Karpas-422 (cell line): ENCODE results near the gene PLEKHN1. TPM values are rescaled to one million over a fixed set of nuclear protein-coding genes. Genes with fewer than 3 reads are reported as not detected.
"Not testable (repeated sequence)": the region's sequence is repeated elsewhere in the genome, so short reads cannot be mapped to it uniquely, and the experiment has no call there.

Source experiments
- DNase-seq: peaks from one replicate; pipeline ENCODE4 v3.0.0-alpha.2; 2015
- H2AFZ ChIP-seq: fragments of 200-600 bp; sonication (generic); 2 replicates; pipeline ENCODE4 v1.6.1; 2014; ENCODE audit warnings: antibody characterized with exemption, low read length, mixed read lengths
- H3K27ac ChIP-seq: fragments of 200-600 bp; sonication (generic); 2 replicates; pipeline ENCODE4 v1.5.1; 2014; ENCODE audit warnings: mild to moderate bottlenecking, low read length, moderate library complexity
- H3K27me3 ChIP-seq: fragments of 200-600 bp; sonication (generic); 2 replicates; pipeline ENCODE4 v1.6.1; 2014; ENCODE audit warnings: low read length, mixed read lengths
- H3K36me3 ChIP-seq: fragments of 200-600 bp; sonication (generic); 2 replicates; pipeline ENCODE4 v1.6.1; 2014; ENCODE audit warnings: low read length, mixed read lengths; ENCODE audit not compliant: insufficient read depth
- H3K4me1 ChIP-seq: fragments of 200-600 bp; sonication (generic); 2 replicates; pipeline ENCODE4 v1.6.1; 2014; ENCODE audit warnings: mild to moderate bottlenecking, low read length, mixed read lengths
- H3K4me2 ChIP-seq: fragments of 200-600 bp; sonication (generic); 2 replicates; pipeline ENCODE4 v1.6.1; 2014; ENCODE audit warnings: low read length, low read depth, mild to moderate bottlenecking; ENCODE audit not compliant: poor library complexity, severe bottlenecking
- H3K4me3 ChIP-seq: fragments of 200-600 bp; sonication (generic); 2 replicates; pipeline ENCODE4 v1.5.1; 2014; ENCODE audit warnings: mild to moderate bottlenecking, antibody characterized with exemption, low read length, mixed read lengths
- H3K79me2 ChIP-seq: fragments of 200-600 bp; sonication (generic); 2 replicates; pipeline ENCODE4 v1.6.1; 2014; ENCODE audit warnings: mild to moderate bottlenecking, low read length, mixed read lengths
- H3K9ac ChIP-seq: fragments of 200-600 bp; sonication (generic); 2 replicates; pipeline ENCODE4 v1.6.0; 2014; ENCODE audit warnings: low read length
- H3K9me2 ChIP-seq: fragments of 200-600 bp; sonication (generic), shearing (Covaris generic); replicated peaks from 2 replicates; pipeline ENCODE4 v1.6.0; 2014; ENCODE audit warnings: mild to moderate bottlenecking, low read length, moderate library complexity; ENCODE audit not compliant: insufficient read depth
- H3K9me3 ChIP-seq: fragments of 300-700, 200-600 bp; sonication (generic); 2 replicates; pipeline ENCODE4 v1.6.1; 2014; ENCODE audit warnings: low read length, mixed read lengths
- H4K20me1 ChIP-seq: fragments of 200-600 bp; sonication (generic); 2 replicates; pipeline ENCODE4 v1.6.1; 2014; ENCODE audit warnings: mild to moderate bottlenecking, antibody characterized with exemption, low read length, low read depth; ENCODE audit not compliant: insufficient read depth
- total RNA-seq: library from RNA; depleted of rRNA; stranded (reverse); fragments of >200 nt; shearing (Covaris generic); gene quantifications from 2 replicates; pipeline ENCODE4 v1.2.3, GENCODE V29; 2014; ENCODE audit warnings: low replicate concordance

The PLEKHN1 gene
- total RNA-seq, 1 experiment from 2014 or later, result not detected

- not testable (repeated sequence) for DNase-seq, H3K36me3 ChIP-seq, H3K9ac ChIP-seq, H4K20me1 ChIP-seq, H3K9me3 ChIP-seq, H2AFZ ChIP-seq, H3K27me3 ChIP-seq, H3K4me2 ChIP-seq, H3K9me2 ChIP-seq, H3K79me2 ChIP-seq, H3K27ac ChIP-seq, H3K4me3 ChIP-seq
- peaks cover 31% of the 10 kb centered on the region for H3K4me1 ChIP-seq
Measured at GRCh38 chr1:1017397-1018320, 51.4 kb downstream of the PLEKHN1 start.

- H3K4me2 ChIP-seq, H3K36me3 ChIP-seq, H3K9me3 ChIP-seq, DNase-seq, H3K27ac ChIP-seq, H3K9me2 ChIP-seq, H3K9ac ChIP-seq, H3K4me3 ChIP-seq, H3K27me3 ChIP-seq, H4K20me1 ChIP-seq, H2AFZ ChIP-seq, H3K79me2 ChIP-seq: not testable (repeated sequence)
- H3K4me1 ChIP-seq, result peaks cover 26% of the 10 kb centered on the region
Measured at GRCh38 chr1:1018321-1018685, 52.0 kb downstream of the PLEKHN1 start.

- no peaks in the 10 kb centered on the region for H3K9me2 ChIP-seq
- no peaks in the 10 kb centered on the region for H3K27me3 ChIP-seq
- peak; percentile 93 for DNase-seq
- H3K4me2 ChIP-seq, result peak overlapping the region; percentile 23
- peaks cover 16% of the 10 kb centered on the region; the same call in 1 of the 2 replicates for H4K20me1 ChIP-seq
- H2AFZ ChIP-seq, result no peak overlapping the region
- H3K9me3 ChIP-seq, result no peaks in the 10 kb centered on the region
- H3K9ac ChIP-seq, result peak overlapping the region; percentile 39; the same call in 1 of the 2 replicates
- H3K27ac ChIP-seq, result no peak overlapping the region
- H3K4me3 ChIP-seq, result peak overlapping the region; percentile 51; the same call in 1 of the 2 replicates
- H3K79me2 ChIP-seq, result no peaks in the 10 kb centered on the region
- peaks cover 16% of the 10 kb centered on the region for H3K4me1 ChIP-seq
- H3K36me3 ChIP-seq, result no peaks in the 10 kb centered on the region
Measured at GRCh38 chr1:1019122-1019999, 53.1 kb downstream of the PLEKHN1 start.

GRCh38 chr1:1020000-1020404, 53.7 kb downstream of the PLEKHN1 start, which contains the start of gene AGRN:
Gene AGRN (plus strand): TSS chr1:1020120. CDS start chr1:1020173, 53 bp downstream.
- DNase-seq, result peak; percentile 67
- no peak within 1 kb of the TSS for H2AFZ ChIP-seq

GRCh38 chr1:1020415-1021009, 54.2 kb downstream of the PLEKHN1 start:
- H3K36me3 ChIP-seq, result no peaks in the 10 kb centered on the region
- no peaks in the 10 kb centered on the region for H3K27me3 ChIP-seq
- no peak overlapping the region for H3K27ac ChIP-seq
- H3K4me3 ChIP-seq, result peak overlapping the region; percentile 67
- no peak overlapping the region for H2AFZ ChIP-seq
- no peaks in the 10 kb centered on the region for H3K9me3 ChIP-seq
- no peaks in the 10 kb centered on the region for H3K9me2 ChIP-seq
- H3K4me1 ChIP-seq, result peaks cover 11% of the 10 kb centered on the region
- H3K79me2 ChIP-seq, result no peaks in the 10 kb centered on the region
- peak overlapping the region; percentile 79 for H3K4me2 ChIP-seq
- peaks cover 16% of the 10 kb centered on the region; the same call in 1 of the 2 replicates for H4K20me1 ChIP-seq
- no peak for DNase-seq
- peak overlapping the region; percentile 61 for H3K9ac ChIP-seq

More at GRCh38 chr1:1020000-1020404, 53.7 kb downstream of the PLEKHN1 start, which contains the start of gene AGRN:
- H4K20me1 ChIP-seq, result peaks cover 16% of the 10 kb centered on the region; the same call in 1 of the 2 replicates
- no peaks in the 10 kb centered on the region for H3K27me3 ChIP-seq
- no peaks in the 10 kb centered on the region for H3K9me3 ChIP-seq
- no peaks in the 10 kb centered on the region for H3K9me2 ChIP-seq
- no peaks in the 10 kb centered on the region for H3K36me3 ChIP-seq
- H3K27ac ChIP-seq, result no peak within 1 kb of the TSS
- peak within 1 kb of the TSS; percentile 67 for H3K4me3 ChIP-seq
- peak within 1 kb of the TSS; percentile 61 for H3K9ac ChIP-seq
- H3K4me2 ChIP-seq, result peak within 1 kb of the TSS; percentile 79
- H3K4me1 ChIP-seq, result peaks cover 11% of the 10 kb centered on the region
- no peaks in the 10 kb centered on the region for H3K79me2 ChIP-seq

- Histone ChIP-seq H4K20me1 (peaks cover 19% of the 10 kb centered on the region; the same call in 1 of the 2 replicates), H3K9ac (no peak overlapping the region), H3K27me3 (no peaks in the 10 kb centered on the region), H3K9me3 (no peaks in the 10 kb centered on the region), H3K4me1 (peaks cover 11% of the 10 kb centered on the region), H3K4me2 (peak overlapping the region; percentile 79), H3K4me3 (peak overlapping the region; percentile 67; the same call in 1 of the 2 replicates), H3K79me2 (no peaks in the 10 kb centered on the region), H3K9me2 (no peaks in the 10 kb centered on the region), H2AFZ (no peak overlapping the region), H3K27ac (no peak overlapping the region), H3K36me3 (no peaks in the 10 kb centered on the region)
- no peak for DNase-seq
Measured at GRCh38 chr1:1021010-1021919, 55.0 kb downstream of the PLEKHN1 start.

- Histone ChIP-seq H3K36me3 (no peaks in the 10 kb centered on the region), H2AFZ (no peak overlapping the region), H3K4me1 (peaks cover 11% of the 10 kb centered on the region), H3K4me3 (no peak overlapping the region), H3K27ac (no peak overlapping the region), H3K9me3 (no peaks in the 10 kb centered on the region), H3K27me3 (no peaks in the 10 kb centered on the region), H3K4me2 (no peak overlapping the region), H3K9ac (no peak overlapping the region), H3K79me2 (no peaks in the 10 kb centered on the region), H3K9me2 (no peaks in the 10 kb centered on the region), H4K20me1 (peaks cover 20% of the 10 kb centered on the region; the same call in 1 of the 2 replicates)
- DNase-seq, result no peak
Measured at GRCh38 chr1:1021920-1022259, 55.6 kb downstream of the PLEKHN1 start.
